GM19467 (cell line): ENCODE results near the gene ADGRD2.

Experiments used
- ATAC-seq: cut with Tn5 transposase; IDR thresholded peaks from one replicate; pipeline ENCODE4 v1.9.1; 2021; ENCODE audit warnings: mild to moderate bottlenecking, moderate library complexity; ENCODE audit not compliant: unreplicated experiment

The ADGRD2 gene

DNA sequence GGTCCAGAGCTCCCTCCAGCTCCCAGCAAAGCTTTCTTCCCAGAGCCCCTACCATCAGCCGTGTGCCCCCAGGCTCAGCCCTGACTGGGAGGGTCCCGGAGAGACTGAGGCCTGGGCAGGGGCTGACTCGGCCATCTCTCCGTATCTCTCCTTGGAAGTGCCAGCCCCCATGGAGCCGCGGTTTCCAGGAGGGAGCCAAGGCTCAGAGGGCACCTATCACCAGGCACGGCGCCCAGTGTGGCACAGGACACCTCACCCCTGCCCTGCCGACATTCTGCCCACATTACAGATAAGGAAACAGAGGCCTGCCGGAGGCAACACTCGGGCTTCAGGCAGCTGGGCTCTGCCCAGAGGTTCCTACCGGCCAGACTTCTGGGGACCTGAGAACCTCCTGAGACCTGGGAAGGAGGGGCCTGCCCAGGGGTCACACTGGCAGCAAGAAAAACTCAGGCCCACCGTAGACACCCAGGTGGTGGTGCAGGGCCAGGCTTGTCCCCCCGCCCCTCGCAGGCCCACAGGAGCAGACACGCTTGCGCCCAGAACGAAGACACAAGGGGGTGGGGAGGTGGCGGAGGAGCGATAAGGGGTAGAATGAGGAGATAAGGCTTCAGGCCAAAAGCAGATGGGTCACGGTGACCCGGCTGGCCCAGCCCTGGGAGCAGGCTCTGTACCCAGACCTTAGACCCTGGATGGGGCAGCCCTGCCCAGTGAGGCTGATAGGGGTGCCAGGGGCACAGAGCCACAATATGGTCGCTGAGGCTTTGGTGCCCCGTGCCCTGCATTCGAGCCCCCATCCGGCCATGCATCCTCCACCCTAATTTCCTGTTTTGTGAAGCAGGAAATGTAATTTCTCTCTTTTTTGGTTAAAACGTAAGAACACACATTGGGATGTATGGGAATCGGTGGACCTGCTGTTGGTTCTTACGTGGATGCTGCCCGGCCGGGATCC, 45.1 kb downstream of the ADGRD2 start:
- no peak for ATAC-seq

GRCh38 chr9:124496075-124496449, 45.8 kb downstream of the ADGRD2 start:
- no peak for ATAC-seq

DNA sequence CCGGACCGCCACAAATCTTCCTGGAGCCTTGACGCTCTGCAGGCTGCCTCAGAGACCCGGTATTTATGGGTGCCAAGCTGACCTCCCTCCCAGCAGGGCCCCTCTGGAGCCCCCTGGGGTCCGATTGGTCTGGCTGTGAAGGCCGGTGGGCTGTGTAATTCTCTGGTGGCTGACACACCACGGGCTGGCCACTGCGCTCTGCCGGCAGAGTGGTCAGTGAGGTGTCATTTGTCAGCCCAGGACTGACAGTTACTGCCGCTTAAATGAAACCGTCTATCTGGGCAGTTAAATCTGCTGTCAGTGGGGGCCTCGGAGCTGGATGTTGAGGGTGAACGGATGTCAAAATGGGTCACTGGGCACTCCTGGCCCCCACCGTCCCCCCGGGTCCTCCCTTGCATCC, 46.2 kb downstream of the ADGRD2 start:
- ATAC-seq, result no peak

GRCh38 chr9:124497441-124497840, 47.2 kb downstream of the ADGRD2 start:
- ATAC-seq, result no peak

DNA sequence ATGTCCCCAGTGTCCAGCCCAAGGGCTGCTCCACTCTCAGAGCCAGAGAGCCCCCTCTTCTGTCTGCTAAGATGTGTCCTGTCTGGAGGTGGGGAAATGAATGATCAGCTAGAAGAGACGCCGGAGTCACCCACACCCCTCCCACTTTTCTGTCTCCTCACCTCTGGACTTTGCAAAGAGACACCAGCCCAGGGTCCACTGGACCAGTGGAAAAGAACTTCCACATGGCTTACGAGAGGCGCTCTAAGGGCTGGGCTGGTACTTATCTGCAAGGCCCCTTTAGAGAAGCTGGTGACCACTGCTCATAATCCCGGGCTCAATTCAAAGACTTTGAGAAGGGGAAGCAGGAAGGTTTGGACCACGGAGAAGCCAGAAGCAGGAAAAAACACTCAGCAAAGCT, 47.8 kb downstream of the ADGRD2 start:
- ATAC-seq, result no peak

GRCh38 chr9:124498499-124499146, 48.4 kb downstream of the ADGRD2 start:
- no peak for ATAC-seq

DNA sequence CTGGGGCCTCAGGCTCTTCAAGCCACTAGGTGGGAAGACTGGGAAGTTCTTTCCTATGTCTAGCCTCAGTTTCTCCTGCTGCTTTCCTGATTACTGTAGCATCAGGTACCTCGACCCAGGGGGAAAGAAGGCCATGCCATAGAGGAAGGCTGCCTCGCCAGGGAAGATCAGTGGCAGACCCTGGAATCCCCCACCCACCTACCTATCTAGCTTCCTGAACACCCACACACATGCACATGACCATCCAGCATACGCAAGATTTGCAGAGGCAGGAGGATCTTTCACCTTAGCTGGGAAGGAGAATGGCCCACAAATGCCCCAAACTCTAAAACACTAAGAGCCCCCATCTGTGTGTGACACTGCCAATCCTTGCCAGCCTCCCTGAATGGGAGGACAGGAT, 49.0 kb downstream of the ADGRD2 start:
- ATAC-seq, result no peak

DNA sequence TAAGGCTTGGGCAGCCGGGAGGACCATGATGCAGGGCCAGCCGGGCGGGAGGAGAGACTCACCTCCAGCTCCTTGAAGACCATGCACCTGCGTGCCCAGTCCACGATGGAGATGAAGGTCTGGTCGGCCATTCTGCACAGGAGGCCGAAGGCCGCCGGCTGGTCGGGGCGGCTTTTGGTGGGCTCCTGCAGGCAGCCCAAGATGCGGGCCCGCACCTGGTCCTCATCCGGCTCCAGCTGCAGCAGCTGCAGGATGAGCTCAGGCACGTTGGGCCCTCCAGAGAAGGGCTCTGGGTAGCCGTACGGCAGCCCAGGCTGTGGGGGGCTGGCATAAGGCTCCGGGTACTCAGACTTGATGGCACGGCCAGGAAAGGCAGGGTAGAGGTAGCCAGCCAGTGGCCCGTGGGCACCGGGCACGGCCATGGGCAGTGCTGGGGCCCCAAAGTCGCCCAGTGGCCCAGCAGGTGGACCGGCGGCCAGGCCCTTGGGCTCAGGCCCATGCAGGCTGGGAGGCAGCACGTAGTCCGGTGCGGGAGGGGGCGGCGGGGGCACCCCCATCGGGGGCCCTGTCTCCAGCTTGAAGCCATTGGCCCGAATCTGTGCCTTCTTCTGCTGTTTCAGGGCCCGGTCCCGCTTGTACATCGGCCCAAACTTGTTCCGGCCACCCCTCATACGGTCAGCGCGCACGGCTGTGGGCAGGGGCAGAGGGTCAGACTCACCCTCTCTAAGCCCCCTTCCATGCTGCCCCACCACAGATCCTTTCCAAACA, 50.0 kb downstream of the ADGRD2 start:
- ATAC-seq, result no peak

- ATAC-seq, result no peak
These were observed 50.8 kb downstream of the ADGRD2 start for GRCh38 chr9:124500796-124501611.

- ATAC-seq, result no peak
These were observed 51.6 kb downstream of the ADGRD2 start for GRCh38 chr9:124501771-124502320.

GRCh38 chr9:124502711-124503702, 52.8 kb downstream of the ADGRD2 start:
- ATAC-seq, result no peak

DNA sequence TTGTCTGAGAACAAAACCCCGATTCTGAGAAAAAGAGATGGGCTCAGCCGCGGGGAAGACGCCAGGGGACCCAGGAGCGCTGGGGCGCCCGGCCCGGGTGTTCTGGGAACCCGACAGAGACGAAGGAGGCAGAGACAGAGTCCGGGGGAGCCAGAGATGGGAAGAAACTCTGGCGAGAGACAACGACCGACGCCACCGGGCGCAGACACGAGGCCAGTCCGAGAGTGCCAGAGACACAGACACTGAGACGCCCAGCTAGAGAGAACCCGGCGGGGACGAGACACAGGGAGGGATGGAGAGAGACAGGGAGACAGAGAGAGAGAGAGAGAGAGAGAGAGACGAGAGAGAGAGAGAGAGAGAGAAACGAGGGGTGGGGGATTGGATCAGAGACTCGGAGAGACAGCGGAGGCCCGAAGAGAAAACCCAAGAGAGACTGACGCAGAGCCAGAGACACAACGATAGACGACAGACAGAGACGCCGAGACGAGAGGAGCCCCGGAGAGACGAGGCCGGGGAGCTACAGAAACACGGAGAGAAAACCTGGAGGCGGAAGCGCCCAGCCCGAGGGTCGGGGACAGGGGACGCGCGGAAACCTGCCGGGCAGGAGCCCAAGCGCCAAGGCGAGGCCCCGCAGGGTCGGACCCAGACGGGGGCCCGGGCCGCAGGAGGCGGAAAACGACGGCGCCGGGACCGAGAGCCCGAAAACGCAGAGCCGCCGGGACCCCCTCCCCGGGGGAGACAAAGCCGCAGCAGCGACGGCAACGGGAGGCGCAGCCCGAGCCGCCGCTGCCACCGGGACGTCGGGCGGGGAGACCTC, 53.7 kb downstream of the ADGRD2 start:
- ATAC-seq, result no peak

DNA sequence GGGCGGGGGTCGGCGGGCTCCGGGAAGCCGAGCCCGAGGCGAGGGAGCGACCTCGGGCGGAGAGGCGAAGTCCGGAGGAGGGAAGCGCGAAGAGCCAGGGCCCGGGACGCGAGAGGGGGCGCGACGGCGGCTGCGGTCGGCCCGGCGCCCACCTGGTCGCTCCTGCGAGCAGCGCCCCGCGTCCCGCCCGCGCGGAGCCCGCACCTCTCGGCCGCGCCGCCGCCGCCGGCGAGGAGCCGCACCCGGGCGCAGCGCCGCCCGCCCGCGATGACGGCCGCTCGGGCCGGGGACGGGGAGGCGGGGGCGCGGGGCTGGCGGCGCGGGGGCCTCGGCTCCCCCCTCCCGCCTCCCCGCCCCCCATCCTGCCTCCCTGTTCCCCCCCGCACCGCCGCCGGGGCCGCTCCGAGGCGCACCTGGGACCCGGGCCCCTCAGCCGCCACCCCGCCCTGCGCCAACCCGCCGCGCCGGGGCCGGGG, 54.3 kb downstream of the ADGRD2 start:
- ATAC-seq, result no peak

DNA sequence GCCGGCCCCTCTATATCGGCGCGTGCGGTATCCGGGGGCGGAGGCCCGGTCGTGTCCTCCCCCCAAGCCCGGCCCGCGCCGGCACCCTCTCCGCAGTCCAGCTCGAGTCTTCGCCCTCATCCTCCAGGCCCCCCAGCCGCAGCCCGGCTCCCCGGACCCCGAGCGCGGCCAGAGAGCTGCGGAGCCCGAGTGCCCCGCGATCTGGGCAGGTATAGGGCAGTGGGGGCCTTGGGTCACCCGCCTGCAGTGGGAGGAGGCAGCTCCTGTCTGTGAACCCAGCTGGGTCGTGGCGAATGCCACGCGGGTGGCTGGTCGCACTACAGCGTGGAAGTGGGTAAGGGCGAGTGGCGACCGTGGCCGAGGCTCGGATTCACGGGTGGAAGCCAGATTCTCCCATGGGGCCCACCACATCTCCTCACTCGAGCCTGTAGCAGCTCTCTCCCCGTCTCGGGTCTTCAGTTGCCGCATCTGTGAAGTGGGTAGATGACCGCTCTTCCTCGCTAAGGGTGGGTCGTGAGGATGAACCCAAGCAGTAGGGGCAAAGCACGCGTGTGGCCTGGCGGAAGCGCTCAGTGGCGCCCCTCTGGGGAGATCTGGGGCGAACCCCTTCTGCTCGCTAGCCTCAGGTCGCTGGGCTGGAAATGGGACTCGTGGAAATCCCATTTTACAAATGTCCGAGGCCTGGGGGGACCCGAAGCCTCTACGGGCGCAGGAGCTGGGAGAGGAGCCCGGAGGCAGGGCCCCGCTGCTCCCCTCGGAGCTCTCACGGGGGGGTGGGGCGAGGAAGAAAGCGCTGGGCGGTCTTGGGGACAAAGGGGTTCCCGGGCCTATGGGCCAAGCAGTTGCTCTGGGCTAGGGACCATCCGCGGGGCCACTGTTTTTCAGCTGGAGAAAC, 55.0 kb downstream of the ADGRD2 start:
- no peak for ATAC-seq

GRCh38 chr9:124505901-124506346, 55.7 kb downstream of the ADGRD2 start:
- ATAC-seq, result no peak

GRCh38 chr9:124506433-124506832, 56.2 kb downstream of the ADGRD2 start:
- no peak for ATAC-seq
